ENCODE results near the gene HDAC7.

DNA sequence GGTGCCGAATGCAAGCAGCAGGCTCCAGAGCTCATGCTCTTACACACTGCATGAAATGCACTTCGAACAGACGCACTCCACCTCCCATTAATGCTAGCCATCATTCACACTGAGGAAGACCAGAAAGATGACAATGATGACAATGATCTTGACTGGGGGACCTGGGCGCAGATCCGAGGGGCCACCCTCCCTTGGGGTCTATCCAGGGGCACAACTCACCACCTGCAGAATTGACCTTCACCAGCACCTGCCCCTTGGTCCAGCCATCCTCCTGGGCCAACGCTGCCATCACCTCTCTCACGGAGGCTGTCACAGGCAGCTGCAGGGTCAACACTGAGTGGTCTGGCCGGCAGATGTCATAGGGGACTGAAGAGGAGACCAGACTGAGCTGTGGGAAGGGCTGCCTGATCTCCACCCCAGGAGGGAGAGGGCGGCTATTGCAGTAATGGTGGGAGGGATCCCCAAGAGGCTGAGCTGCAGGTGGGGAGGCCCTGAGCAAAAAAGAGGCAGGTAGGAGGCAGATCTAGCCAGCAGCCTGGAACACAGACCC, 76.3 kb downstream of the HDAC7 start:
- no peak for TF ChIP-seq ZFP3 (CRISPR knock-in tag; IDR thresholded peaks at IDR 0.05)
- no peak for TF ChIP-seq ARNTL (CRISPR knock-in tag; IDR thresholded peaks at IDR 0.05; ENCODE audit: borderline replicate concordance, low read depth)
- no peak for TF ChIP-seq OSR1 (CRISPR knock-in tag; IDR thresholded peaks at IDR 0.05)
- no peak for TF ChIP-seq RARB (CRISPR knock-in tag; IDR thresholded peaks at IDR 0.05)
- TF ChIP-seq, protein P1, sequence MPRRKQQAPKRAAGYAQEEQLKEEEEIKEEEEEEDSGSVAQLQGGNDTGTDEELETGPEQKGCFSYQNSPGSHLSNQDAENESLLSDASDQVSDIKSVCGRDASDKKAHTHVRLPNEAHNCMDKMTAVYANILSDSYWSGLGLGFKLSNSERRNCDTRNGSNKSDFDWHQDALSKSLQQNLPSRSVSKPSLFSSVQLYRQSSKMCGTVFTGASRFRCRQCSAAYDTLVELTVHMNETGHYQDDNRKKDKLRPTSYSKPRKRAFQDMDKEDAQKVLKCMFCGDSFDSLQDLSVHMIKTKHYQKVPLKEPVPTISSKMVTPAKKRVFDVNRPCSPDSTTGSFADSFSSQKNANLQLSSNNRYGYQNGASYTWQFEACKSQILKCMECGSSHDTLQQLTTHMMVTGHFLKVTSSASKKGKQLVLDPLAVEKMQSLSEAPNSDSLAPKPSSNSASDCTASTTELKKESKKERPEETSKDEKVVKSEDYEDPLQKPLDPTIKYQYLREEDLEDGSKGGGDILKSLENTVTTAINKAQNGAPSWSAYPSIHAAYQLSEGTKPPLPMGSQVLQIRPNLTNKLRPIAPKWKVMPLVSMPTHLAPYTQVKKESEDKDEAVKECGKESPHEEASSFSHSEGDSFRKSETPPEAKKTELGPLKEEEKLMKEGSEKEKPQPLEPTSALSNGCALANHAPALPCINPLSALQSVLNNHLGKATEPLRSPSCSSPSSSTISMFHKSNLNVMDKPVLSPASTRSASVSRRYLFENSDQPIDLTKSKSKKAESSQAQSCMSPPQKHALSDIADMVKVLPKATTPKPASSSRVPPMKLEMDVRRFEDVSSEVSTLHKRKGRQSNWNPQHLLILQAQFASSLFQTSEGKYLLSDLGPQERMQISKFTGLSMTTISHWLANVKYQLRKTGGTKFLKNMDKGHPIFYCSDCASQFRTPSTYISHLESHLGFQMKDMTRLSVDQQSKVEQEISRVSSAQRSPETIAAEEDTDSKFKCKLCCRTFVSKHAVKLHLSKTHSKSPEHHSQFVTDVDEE (CRISPR knock-in tag; IDR thresholded peaks at IDR 0.05), result no peak
- TF ChIP-seq ZFP30 (CRISPR knock-in tag; IDR thresholded peaks at IDR 0.05), result no peak
